SK-N-SH (cell line): ENCODE results near the gene HSPA4.

Source experiments
- CTCF ChIP-seq: fragments of 200-600 bp; sonication (generic); IDR thresholded peaks from 2 replicates; pipeline ENCODE4 v1.6.1; 2017; ENCODE audit warnings: antibody characterized with exemption, mild to moderate bottlenecking, moderate library complexity
- EP300 ChIP-seq, 2 experiments: IDR thresholded peaks; 2 replicates each; pipeline versions ENCODE4 v1.4.0 to v1.6.1; 2012; ENCODE audit warnings: borderline replicate concordance in 1 of 2, low read depth in 1 of 2, low read length in 1 of 2
- EZH2phosphoT487 ChIP-seq: fragments of 200-600 bp; sonication (generic); IDR thresholded peaks from 2 replicates; pipeline ENCODE4 v1.6.1; 2017; ENCODE audit warnings: low read depth, mixed run types, mild to moderate bottlenecking, antibody characterized with exemption, moderate library complexity, borderline replicate concordance
- MEF2A ChIP-seq: IDR thresholded peaks from 2 replicates; pipeline ENCODE4 v1.4.0; 2012; ENCODE audit warnings: low read depth, borderline replicate concordance
- NFIC ChIP-seq: IDR thresholded peaks from 2 replicates; pipeline ENCODE4 v1.4.0; 2012; ENCODE audit warnings: borderline replicate concordance
- NRF1 ChIP-seq: IDR thresholded peaks from 2 replicates; pipeline ENCODE4 v1.6.1; 2012; ENCODE audit warnings: low read depth, mild to moderate bottlenecking, low read length
- POLR2AphosphoS5 ChIP-seq: IDR thresholded peaks from 2 replicates; pipeline ENCODE4 v1.6.1; 2012; ENCODE audit warnings: low read depth, low read length
- RAD21 ChIP-seq: IDR thresholded peaks from 2 replicates; pipeline ENCODE4 v1.6.1; 2012; ENCODE audit warnings: mild to moderate bottlenecking, low read length
- RCOR1 ChIP-seq: fragments of 150-350 bp; IDR thresholded peaks from 2 replicates; pipeline ENCODE4 v1.6.1; 2017; ENCODE audit warnings: antibody characterized with exemption, low read length
- REST ChIP-seq: IDR thresholded peaks from 2 replicates; pipeline ENCODE4 v1.6.1; 2012; ENCODE audit warnings: mild to moderate bottlenecking, low read depth, low read length, moderate library complexity
- RXRA ChIP-seq: IDR thresholded peaks from 2 replicates; pipeline ENCODE4 v1.4.0; 2012; ENCODE audit warnings: low read depth, mild to moderate bottlenecking, borderline replicate concordance
- TF ChIP-seq, protein P1 (sequence below): IDR thresholded peaks from 2 replicates; pipeline ENCODE4 v1.4.0; 2012; ENCODE audit warnings: low read depth, borderline replicate concordance

DNA sequence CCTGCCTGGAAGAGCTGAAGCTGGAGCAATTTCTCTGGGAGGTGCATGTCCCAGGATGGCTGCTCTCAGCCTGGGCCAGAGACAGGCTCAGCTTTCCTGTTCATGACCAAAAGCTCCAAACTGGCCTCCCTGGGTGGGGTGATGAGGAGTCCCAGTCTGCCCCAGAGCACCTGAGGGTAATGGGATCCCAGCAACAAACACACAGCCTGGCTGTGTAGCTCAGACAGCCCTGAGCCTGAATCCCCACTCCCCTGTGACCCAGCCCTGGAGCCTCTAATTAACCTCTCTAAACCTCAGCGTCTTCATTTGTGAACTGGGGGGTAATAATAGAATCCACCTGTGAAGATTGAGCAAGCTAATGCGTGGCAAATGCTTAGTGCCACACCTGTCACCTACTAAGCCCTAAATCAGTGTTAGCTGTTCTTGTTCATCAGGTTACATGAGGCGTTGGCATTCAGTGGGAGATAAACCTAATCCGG lies 67.5 kb downstream of the HSPA4 start:
- TF ChIP-seq CTCF: no peak
- TF ChIP-seq NFIC: no peak
- TF ChIP-seq MEF2A: no peak
- no peak for TF ChIP-seq RXRA
- TF ChIP-seq, protein P1, sequence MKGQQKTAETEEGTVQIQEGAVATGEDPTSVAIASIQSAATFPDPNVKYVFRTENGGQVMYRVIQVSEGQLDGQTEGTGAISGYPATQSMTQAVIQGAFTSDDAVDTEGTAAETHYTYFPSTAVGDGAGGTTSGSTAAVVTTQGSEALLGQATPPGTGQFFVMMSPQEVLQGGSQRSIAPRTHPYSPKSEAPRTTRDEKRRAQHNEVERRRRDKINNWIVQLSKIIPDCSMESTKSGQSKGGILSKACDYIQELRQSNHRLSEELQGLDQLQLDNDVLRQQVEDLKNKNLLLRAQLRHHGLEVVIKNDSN: no peak
- no peak for TF ChIP-seq EZH2phosphoT487
- TF ChIP-seq NRF1: no peak
- TF ChIP-seq REST: no peak
- no peak for TF ChIP-seq EP300 (IDR thresholded peaks at IDR 0.05; ENCODE audit: borderline replicate concordance in 1 of 2, low read depth in 1 of 2, low read length in 1 of 2)
- no peak for TF ChIP-seq POLR2AphosphoS5
- TF ChIP-seq RAD21: no peak
- TF ChIP-seq RCOR1: no peak
